Measurements from ENCODE around the gene GARS1.
"Not testable (repeated sequence)": the region's sequence is repeated elsewhere in the genome, so short reads cannot be mapped to it uniquely, and the experiment has no call there.

The GARS1 gene

GRCh38 chr7:30594540-30595435, at the start of gene GARS1:
GARS1 (plus strand) TSS chr7:30594878; CDS start chr7:30594922, 44 bp downstream.
- DNase-seq, result peak; percentile 84

DNA sequence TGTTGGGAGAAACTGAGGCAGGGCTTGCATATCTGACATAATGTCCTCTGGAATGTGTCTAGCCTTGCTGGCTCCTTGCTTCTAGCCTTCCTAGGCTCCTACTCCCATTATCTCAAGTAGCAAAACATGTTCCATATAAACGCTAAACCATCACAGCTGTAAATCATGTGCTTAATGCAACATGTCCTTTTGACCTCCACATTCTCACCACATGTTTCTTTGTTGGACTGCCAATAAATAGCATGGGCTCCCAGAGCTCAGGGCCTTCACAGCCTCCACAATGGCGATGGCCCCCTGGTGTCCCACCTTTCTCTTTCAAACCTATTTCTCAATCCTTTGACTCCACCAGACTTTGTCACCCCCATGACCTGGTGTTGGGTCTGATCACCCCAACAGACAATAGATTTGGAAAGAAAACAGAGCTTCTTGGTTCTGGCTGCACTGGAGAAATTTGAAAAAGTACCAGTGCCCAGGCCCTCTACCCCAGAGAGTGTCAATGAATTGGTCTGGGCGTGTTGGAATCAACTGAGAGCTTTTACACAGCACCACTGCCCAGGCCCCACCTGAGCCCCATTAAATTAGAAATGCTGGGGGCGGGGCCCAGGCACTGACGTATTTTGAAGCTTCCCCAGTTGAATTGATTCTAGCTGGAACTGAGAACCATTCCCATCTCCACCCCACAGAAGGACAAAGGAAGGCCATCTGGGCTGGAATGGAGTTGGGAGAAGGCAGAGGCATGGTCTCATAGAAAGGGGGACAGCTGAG, 48.7 kb upstream of the GARS1 start:
- DNase-seq, result no peak

DNA sequence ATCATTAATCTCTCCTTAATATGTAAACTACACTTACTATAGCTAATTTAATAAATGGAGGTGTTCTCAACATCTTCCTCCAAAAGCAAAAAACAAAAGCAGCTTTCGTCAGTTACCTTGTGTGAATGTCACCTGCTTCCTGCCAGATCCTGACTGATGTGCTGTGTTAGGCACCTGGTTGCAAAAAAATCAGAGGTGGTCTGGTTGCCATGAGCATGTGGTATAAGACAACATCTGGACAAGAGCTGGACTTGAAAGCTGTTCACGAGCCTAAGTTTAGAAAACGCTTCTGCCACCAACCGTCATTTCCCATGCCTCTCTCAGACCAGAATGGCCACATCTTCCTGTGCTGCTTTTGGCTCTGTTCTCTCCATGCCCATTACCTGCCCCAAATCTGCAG, 48.1 kb upstream of the GARS1 start:
- DNase-seq, result no peak

DNA sequence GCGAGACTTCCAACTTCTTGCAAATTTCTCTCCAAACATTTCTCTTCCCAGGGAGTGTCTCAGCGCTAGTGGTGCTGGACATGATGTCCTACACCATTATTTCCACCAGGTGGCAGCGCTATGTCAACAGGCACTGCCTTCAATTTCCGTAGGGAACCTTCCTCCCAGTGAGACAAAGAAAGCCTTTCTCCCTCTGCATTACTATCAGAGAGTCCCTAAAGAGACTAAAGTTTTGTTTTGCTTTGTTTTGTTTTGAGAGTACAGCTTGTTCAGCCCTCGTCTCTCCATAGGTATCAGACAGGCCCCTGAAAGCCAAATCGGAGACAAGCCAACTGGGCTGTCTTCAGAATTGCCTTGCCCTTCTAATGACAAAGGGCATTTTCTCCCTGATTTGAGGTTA, 45.8 kb upstream of the GARS1 start:
- DNase-seq, result peak; percentile 61

- DNase-seq, result no peak
These were observed 44.7 kb upstream of the GARS1 start for GRCh38 chr7:30549931-30550493.

GRCh38 chr7:30552330-30552729, 42.3 kb upstream of the GARS1 start:
- no peak for DNase-seq

- no peak for DNase-seq
These were observed 41.5 kb upstream of the GARS1 start for GRCh38 chr7:30553141-30553540.

- no peak for DNase-seq
These were observed 41.1 kb upstream of the GARS1 start for GRCh38 chr7:30553546-30553945.

DNA sequence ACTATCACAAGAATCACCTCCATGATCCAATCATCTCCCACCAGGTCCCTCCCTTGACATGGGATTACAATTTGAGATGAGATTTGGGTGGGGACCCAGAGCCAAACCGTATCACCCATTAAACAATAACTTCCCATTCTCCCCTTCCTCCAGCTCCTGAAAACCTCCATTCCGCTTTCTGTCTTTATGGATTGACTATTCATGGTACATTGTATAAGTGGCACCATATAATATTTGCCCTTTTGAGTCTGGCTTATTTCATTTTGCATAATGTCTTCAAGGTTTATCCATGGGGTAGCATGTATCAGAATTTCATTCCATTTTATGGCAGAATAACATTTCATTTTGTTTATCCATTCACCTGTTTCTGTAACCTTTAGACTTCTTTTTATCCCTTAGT, 39.2 kb upstream of the GARS1 start:
- no peak for DNase-seq

DNA sequence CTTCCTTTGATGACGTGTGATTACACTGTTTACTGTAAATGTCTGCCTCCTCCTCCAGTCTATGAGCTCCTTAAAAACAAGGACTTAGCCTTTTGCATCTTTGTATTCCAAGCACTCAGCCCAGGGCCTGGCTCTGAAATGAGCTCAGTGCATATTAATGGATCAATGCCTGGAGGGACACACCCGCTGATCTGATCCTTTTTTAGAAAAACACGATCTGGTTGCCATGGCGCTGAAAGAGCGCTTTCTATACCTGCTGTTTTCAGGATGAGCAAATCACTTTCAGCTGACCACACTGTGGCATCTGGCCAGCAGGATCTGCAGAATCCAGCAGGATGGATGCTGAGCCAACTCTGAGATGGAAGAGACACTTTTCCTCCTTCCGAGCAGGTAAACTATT, 37.8 kb upstream of the GARS1 start:
- peak; percentile 9 for DNase-seq

DNA sequence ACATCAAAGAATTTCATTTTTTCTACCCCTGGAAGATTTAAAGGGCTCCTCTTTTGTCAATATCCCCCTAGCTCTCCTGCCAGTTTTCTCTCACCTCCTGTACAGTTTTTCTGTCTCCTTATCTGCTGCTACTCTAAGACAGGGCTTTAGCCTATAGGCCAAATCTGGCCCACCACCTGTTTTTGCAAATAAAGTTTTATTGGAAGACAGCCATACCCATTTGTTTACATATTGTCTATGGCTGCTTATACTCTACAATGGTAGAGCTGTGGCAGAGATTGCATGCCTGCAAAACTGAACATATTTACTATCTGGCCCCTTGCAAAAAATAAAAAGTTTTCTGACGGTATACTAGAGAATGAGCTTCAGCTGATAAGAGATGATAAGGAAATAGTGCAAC, 37.4 kb upstream of the GARS1 start:
- DNase-seq, result no peak

DNA sequence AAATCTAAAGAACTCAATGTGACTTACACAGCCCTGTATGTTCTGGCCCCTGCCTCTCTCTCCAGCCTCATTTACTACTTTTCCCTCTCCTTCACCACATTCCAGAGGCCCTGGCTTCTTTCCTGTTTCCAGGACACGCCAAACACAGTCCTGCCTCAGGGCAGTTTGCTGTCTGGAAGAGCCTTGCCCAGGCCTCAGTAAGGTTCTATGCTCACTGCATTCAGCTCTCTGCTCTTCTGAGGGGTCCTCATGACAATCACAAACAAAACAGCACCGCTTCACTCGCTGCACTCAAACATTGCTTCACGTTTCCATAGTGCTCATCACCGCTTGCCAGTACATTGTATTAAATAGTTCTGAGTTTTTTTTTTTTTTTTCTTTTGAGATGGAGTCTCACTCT, 35.1 kb upstream of the GARS1 start:
- no peak for DNase-seq

GRCh38 chr7:30561389-30561788, 33.3 kb upstream of the GARS1 start:
- DNase-seq, result no peak

- DNase-seq, result no peak
These were observed 32.2 kb upstream of the GARS1 start for GRCh38 chr7:30562498-30562897.

- DNase-seq, result no peak
These were observed 31.8 kb upstream of the GARS1 start for GRCh38 chr7:30562909-30563308.

GRCh38 chr7:30563326-30563942, 31.2 kb upstream of the GARS1 start:
- DNase-seq, result no peak

- peak; percentile 56 for DNase-seq
These were observed 30.3 kb upstream of the GARS1 start for GRCh38 chr7:30564243-30564892.

- DNase-seq, result no peak
These were observed 28.1 kb upstream of the GARS1 start for GRCh38 chr7:30566596-30566995.

GRCh38 chr7:30567081-30567480, 27.6 kb upstream of the GARS1 start:
- no peak for DNase-seq

- not testable (repeated sequence) for DNase-seq
These were observed 24.4 kb upstream of the GARS1 start for GRCh38 chr7:30570238-30570637.

DNA sequence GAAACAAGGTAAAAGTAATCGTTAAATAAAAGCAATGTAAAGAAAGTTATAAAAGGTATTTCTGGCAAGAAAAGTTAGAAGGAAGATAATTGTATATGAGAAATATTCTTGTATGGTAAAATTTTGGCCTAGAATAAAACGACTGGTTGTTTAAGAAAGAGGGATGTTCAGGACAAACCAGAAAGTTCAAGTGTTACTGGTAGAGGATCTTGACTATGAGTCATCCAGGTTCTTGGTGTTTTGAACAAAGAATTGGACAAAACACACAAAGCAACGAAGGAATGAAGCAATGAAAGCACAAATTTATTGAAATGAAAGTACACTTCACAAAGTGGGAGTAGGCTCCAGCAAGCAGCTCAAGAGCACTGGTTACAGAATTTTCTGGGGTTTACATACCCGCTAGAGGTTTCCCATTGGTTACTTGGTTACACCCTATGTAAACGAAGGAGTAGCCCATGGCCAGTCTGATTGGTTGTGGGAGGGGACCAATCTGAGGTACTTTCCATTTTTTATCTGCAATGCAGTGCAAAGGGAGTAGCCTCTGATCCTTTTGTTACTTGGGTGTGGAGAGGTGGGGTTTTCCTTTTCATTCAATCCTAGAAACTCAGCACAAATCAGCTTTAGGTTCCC, 22.4 kb upstream of the GARS1 start:
- no peak for DNase-seq

GRCh38 chr7:30575910-30576309, 18.8 kb upstream of the GARS1 start:
- DNase-seq, result no peak
